Gastrocnemius medialis (tissue), 4 donors: Measurements from ENCODE around the gene AGGF1. TPM values are rescaled to one million over a fixed set of nuclear protein-coding genes. Genes with fewer than 3 reads are reported as not detected.

Source experiments
- ATAC-seq, 2 donors: fragments of 150-250 bp; one replicate each; pipeline ENCODE4 v1.9.1; 2016
- DNase-seq, 2 donors: peaks; one replicate each; pipeline ENCODE4 v3.0.0-alpha.2; 2019
- H3K27ac ChIP-seq, 4 donors: fragments of 200-600 bp; sonication (generic); 1 replicate in 1 of 4; 2 replicates in 3 of 4; pipeline ENCODE4 v1.5.1; 2016 to 2018; ENCODE audit warnings: mild to moderate bottlenecking in 2 of 4, moderate library complexity in 1 of 4
- H3K27me3 ChIP-seq, 3 donors: fragments of 200-600 bp; sonication (generic) in 2 of 3; 1 replicate in 1 of 3; 2 replicates in 2 of 3; pipeline versions ENCODE4 v1.5.1 to v1.6.0; 2016 to 2019; ENCODE audit warnings: mild to moderate bottlenecking in 1 of 3, moderate library complexity in 1 of 3
- H3K36me3 ChIP-seq, 2 donors: fragments of 200-600 bp; sonication (generic) in 1 of 2; one replicate each; pipeline ENCODE4 v1.5.1; 2017 to 2018
- H3K4me1 ChIP-seq, 2 donors: fragments of 200-600 bp; sonication (generic) in 1 of 2; one replicate each; pipeline ENCODE4 v1.5.1; 2016 to 2017; ENCODE audit warnings: mild to moderate bottlenecking in 2 of 2
- H3K4me3 ChIP-seq, 4 donors: fragments of 200-600 bp; sonication (generic) in 3 of 4; 1 replicate in 1 of 4; 2 replicates in 3 of 4; pipeline ENCODE4 v1.5.1; 2016 to 2019; ENCODE audit warnings: mild to moderate bottlenecking in 2 of 4
- H3K9me3 ChIP-seq, 3 donors: fragments of 200-600 bp; sonication (generic) in 2 of 3; 1 replicate in 1 of 3; 2 replicates in 2 of 3; pipeline ENCODE4 v1.5.1; 2016 to 2019
- POLR2A ChIP-seq, 2 donors: fragments of 450-650 bp; IDR thresholded peaks; one replicate each; pipeline ENCODE4 v1.6.1; 2017; ENCODE audit warnings: antibody characterized with exemption in 2 of 2, mild to moderate bottlenecking in 2 of 2, moderate library complexity in 2 of 2
- in situ Hi-C, 4 donors: fragments of 200-750 bp; cut with MboI; loops; one replicate each; pipeline versions ENCODE4 v1.15.0 to v1.8.0; 2017; ENCODE audit warnings: low sequenced_read_pairs in 4 of 4
- intact Hi-C: fragments of 100-400 bp; cut with DNase I; formaldehyde crosslinking; loops from one replicate; pipeline ENCODE4 v1.15.1; 2023; ENCODE audit warnings: low total_unique reads
- total RNA-seq, 4 donors: library from RNA; depleted of rRNA; stranded (reverse); fragments of >200 nt; gene quantifications; one replicate each; pipeline versions ENCODE4 v1.1.0 to v1.2.3, GENCODE V29; 2016
- TF ChIP-seq, protein P1 (sequence below), 5 experiments: fragments of 450-650 bp in 3 of 5; fragments of 200-600 bp in 2 of 5; sonication (generic) in 2 of 5; IDR thresholded peaks in 4 of 5; conservative IDR thresholded peaks in 1 of 5; 1 replicate in 4 of 5; 2 replicates in 1 of 5; pipeline ENCODE4 v1.5.1; 2016 to 2019; ENCODE audit warnings: antibody characterized with exemption in 5 of 5, mild to moderate bottlenecking in 3 of 5, moderate library complexity in 3 of 5

AGGF1 gene
- total RNA-seq, 4 donors from 2014 or later, result 16.9 to 25.0 (median 19.8) TPM

DNA sequence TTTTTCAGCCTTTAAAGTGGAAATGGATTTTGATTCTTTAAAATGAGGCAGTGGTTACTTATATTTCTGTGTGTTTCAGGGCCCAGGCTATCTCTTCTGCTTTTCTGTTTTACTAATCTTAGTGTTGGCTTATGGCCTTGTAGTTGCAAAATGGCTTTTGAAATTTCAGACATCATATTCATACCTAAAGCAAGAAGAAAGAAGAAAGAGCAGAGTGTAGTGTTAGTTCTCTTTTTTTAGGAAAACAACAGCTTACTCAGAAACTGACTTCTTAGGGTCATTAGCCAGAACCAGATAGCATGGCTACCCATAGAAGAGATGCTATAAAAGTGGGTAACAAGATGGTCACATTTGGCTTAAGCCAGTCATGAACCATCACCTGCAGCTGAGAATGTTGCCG, 36.0 kb downstream of the AGGF1 start:
- TF ChIP-seq, protein P1, sequence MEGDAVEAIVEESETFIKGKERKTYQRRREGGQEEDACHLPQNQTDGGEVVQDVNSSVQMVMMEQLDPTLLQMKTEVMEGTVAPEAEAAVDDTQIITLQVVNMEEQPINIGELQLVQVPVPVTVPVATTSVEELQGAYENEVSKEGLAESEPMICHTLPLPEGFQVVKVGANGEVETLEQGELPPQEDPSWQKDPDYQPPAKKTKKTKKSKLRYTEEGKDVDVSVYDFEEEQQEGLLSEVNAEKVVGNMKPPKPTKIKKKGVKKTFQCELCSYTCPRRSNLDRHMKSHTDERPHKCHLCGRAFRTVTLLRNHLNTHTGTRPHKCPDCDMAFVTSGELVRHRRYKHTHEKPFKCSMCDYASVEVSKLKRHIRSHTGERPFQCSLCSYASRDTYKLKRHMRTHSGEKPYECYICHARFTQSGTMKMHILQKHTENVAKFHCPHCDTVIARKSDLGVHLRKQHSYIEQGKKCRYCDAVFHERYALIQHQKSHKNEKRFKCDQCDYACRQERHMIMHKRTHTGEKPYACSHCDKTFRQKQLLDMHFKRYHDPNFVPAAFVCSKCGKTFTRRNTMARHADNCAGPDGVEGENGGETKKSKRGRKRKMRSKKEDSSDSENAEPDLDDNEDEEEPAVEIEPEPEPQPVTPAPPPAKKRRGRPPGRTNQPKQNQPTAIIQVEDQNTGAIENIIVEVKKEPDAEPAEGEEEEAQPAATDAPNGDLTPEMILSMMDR (IDR thresholded peaks at IDR 0.05 in 4 of 5, conservative IDR thresholded peaks at IDR 0.05 in 1 of 5), result no peak
- TF ChIP-seq POLR2A (IDR thresholded peaks at IDR 0.05), result no peak
- H3K4me1 ChIP-seq, result peaks cover 6 to 9% of the 10 kb centered on the region in 2 donors
- no peaks in the 10 kb centered on the region for H3K9me3 ChIP-seq
- H3K27ac ChIP-seq, result peak overlapping the region in 2 of 4 donors; percentile 15 to 37
- no peak overlapping the region for H3K4me3 ChIP-seq
- no peak for DNase-seq
- intact Hi-C loops (no loop called here), in situ Hi-C loops (no loop called here)
- peaks cover 0 to 31% of the 10 kb centered on the region in 2 donors for H3K36me3 ChIP-seq
- no peak for ATAC-seq
- no peaks in the 10 kb centered on the region for H3K27me3 ChIP-seq

DNA sequence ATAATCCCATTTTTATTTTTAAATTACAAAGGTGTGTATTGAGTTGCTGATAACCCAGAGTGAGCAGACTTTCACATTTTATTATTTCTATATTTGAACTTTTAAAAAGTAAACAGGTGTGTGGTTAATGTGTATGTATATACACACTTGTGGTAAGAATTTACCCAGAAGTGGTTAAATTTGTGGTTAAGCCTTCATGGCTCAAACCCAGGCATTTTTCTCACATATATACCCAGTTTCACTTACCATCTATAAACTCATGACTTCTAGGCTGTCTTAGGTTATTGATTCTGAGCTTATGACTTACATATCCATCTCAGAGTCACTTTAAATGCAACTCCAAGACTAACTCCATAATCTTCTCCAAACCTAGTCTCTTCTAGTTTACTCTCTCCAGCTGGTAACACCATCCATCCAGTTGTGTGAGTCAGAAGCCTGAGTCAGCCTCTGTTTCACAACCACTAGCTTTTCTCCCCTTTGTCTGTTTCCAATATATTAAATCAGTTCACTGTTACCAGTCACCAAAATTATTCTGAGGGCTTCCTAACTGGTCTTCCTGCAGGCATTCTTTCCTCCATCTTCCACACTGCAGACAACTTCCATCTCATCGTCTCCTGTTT, 36.7 kb downstream of the AGGF1 start:
- Histone ChIP-seq H3K4me3 (no peak overlapping the region), H3K4me1 (peaks cover 6 to 9% of the 10 kb centered on the region in 2 donors), H3K27me3 (no peaks in the 10 kb centered on the region), H3K36me3 (peaks cover 0 to 23% of the 10 kb centered on the region in 2 donors), H3K27ac (peak overlapping the region in 1 of 4 donors; percentile 27), H3K9me3 (no peaks in the 10 kb centered on the region)
- TF ChIP-seq POLR2A (IDR thresholded peaks at IDR 0.05), result no peak
- TF ChIP-seq, protein P1 (IDR thresholded peaks at IDR 0.05 in 4 of 5, conservative IDR thresholded peaks at IDR 0.05 in 1 of 5), result no peak
- DNase-seq (peak in 1 of 2 donors; percentile 35), ATAC-seq (peak; percentile 69 to 92)
- intact Hi-C loops, result no loop called here
- in situ Hi-C loops, result no loop called here

DNA sequence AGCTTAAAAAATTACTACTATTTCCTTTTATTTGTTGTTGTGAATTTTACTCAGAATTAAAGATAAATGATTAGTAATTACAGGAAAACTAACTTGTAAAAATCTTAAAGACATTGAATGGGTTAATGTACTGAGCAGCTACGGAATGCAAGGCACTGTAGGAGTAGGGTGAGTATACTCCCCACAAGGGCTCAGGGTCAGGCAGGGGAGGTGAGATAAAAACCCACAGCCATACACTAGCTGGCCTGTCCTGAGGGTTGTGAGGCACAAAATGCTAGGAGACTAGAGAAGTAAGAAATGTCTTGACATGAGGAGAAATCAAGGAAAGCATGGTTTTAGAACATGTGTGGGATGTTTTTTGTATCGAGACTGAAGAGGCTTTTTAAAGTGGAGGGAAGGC, 43.5 kb downstream of the AGGF1 start:
- H3K36me3 ChIP-seq, result no peaks in the 10 kb centered on the region
- TF ChIP-seq, protein P1 (IDR thresholded peaks at IDR 0.05 in 4 of 5, conservative IDR thresholded peaks at IDR 0.05 in 1 of 5), result no peak
- TF ChIP-seq POLR2A (IDR thresholded peaks at IDR 0.05), result no peak
- no peak overlapping the region for H3K4me3 ChIP-seq
- ATAC-seq, result no peak
- in situ Hi-C loops (no loop called here), intact Hi-C loops (no loop called here)
- no peak for DNase-seq
- H3K9me3 ChIP-seq, result no peaks in the 10 kb centered on the region
- H3K27me3 ChIP-seq, result no peaks in the 10 kb centered on the region
- peaks cover 3 to 4% of the 10 kb centered on the region in 2 donors for H3K4me1 ChIP-seq
- no peak overlapping the region for H3K27ac ChIP-seq

DNA sequence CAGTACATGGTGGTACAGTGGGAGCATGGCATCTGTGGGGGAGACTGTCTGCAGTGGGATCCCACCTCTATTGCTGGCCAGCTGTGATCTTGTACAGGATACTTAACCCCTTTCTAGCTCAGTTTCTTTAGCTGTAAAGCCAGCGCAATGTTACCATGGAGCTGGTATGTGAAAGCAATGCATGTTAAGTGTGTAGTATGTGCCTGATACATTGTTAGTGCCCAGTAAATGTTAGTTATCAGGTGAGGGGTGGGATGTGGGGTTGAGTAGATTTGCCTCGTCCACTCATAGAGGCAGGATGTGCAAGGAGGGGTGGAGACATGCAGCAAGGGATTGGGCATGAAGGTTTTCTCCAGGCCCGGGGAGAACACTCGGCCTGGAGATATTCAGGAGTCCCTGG, 44.5 kb downstream of the AGGF1 start:
- Histone ChIP-seq H3K27me3 (no peaks in the 10 kb centered on the region), H3K36me3 (no peaks in the 10 kb centered on the region), H3K27ac (no peak overlapping the region), H3K4me1 (peaks cover 3 to 4% of the 10 kb centered on the region in 2 donors), H3K9me3 (no peaks in the 10 kb centered on the region), H3K4me3 (no peak overlapping the region)
- TF ChIP-seq POLR2A (IDR thresholded peaks at IDR 0.05), result no peak
- in situ Hi-C loops, result no loop called here
- DNase-seq, result no peak
- no peak for ATAC-seq
- intact Hi-C loops, result no loop called here

DNA sequence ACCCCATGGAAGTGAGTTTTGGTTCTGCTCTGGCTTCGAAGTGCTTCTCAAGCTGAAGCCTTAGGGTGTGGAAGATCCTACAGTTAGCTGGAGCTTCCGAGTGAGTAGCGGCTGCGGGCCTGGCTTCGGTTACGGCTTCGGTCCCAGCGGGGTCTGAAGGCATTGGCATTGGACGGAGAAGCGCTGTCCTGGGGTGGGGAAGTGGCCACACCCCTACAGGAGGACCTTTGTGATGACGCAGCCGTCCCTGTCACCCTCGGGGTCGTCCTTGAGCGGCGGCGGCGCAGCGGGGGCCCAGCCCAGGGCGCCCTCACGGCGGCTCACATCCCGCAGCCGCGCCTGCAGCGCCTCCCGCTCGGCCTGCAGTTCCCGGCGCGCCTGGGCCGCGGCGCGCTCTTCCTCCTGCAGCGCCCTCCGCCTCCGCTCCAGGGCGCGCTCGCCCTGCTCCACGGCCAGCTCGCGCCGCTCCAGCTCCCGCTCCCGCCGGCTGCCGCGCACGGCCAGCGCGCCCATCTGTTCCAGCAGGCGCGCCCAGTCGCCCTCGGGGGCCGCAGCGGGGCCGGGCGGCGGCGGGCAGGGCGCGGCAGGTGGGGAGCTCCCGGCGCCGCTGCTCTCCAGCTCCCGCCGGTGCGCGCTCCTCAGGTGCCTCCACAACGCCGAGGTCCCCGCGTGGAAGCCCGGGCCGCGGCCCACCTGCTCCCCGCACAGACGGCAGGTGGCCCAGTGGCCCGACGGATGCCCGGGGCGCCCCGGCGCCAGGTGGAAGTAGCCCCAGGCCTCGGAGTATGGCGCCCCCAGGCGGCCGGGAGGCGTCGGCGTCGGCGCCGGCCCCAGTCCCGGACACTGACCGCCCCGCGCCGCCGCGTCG, 47.0 kb downstream of the AGGF1 start:
- ATAC-seq (peak; percentile 71 to 83), DNase-seq (peak in 1 of 2 donors; percentile 38)
- Histone ChIP-seq H3K4me3 (peak overlapping the region; percentile 43 to 55 (median 50)), H3K4me1 (peaks cover 3 to 4% of the 10 kb centered on the region in 2 donors), H3K27me3 (no peaks in the 10 kb centered on the region), H3K27ac (peak overlapping the region in 3 of 4 donors; percentile 11 to 57 (median 48)), H3K36me3 (no peaks in the 10 kb centered on the region), H3K9me3 (no peaks in the 10 kb centered on the region)
- intact Hi-C loops, result loop anchor here (2.0 kb wide), 1 partner anchor 416 kb away; the partner anchor contains the start of gene WDR41
- TF ChIP-seq, protein P1 (IDR thresholded peaks at IDR 0.05 in 4 of 5, conservative IDR thresholded peaks at IDR 0.05 in 1 of 5), result peak in 4 of 5 experiments; percentile 46 to 81 (median 68)
- no peak for TF ChIP-seq POLR2A (IDR thresholded peaks at IDR 0.05)
- in situ Hi-C loops, result no loop called here
